HepG2 (cell line): ENCODE results near the gene MSRB3. TPM values are rescaled to one million over a fixed set of nuclear protein-coding genes. Genes with fewer than 3 reads are reported as not detected.
A peak's percentile ranks its signal among the peaks of the same experiment; 100 is the strongest.

Experiments used
- KLF16 ChIP-seq, 2 experiments: sonication (generic) in 1 of 2; formaldehyde crosslinking in 1 of 2; IDR thresholded peaks; 2 replicates each; pipeline versions ENCODE4 v1.6.1 to v1.8.0; 2016 to 2023; ENCODE audit warnings: missing genetic modification reagents in 2 of 2, missing compliant biosample characterization in 1 of 2
- PAWR ChIP-seq: sonication (generic); formaldehyde crosslinking; IDR thresholded peaks from 2 replicates; pipeline ENCODE4 v1.4.0; 2020; ENCODE audit warnings: missing genetic modification reagents, mild to moderate bottlenecking, borderline replicate concordance
- SMAD1 ChIP-seq: sonication (generic); formaldehyde crosslinking; IDR thresholded peaks from 2 replicates; pipeline ENCODE4 v1.4.0; 2020; ENCODE audit warnings: missing genetic modification reagents, low read depth, mild to moderate bottlenecking, borderline replicate concordance
- SOX6 ChIP-seq, 2 experiments: fragments of 450-650 bp in 1 of 2; sonication (generic) in 1 of 2; formaldehyde crosslinking in 1 of 2; IDR thresholded peaks; 2 replicates each; pipeline versions ENCODE4 v1.4.0 to v1.6.1; 2017 to 2020; ENCODE audit warnings: antibody characterized with exemption in 1 of 2, mild to moderate bottlenecking in 1 of 2, missing genetic modification reagents in 1 of 2
- ZFYVE20 ChIP-seq: sonication (generic); formaldehyde crosslinking; IDR thresholded peaks from 2 replicates; pipeline ENCODE4 v1.8.0; 2023; ENCODE audit warnings: low read depth, mild to moderate bottlenecking, moderate library complexity, missing genetic modification reagents, borderline replicate concordance
- ZNF136 ChIP-seq: sonication (generic); formaldehyde crosslinking; IDR thresholded peaks from 2 replicates; pipeline ENCODE4 v1.8.1; 2022; ENCODE audit warnings: low read depth, mild to moderate bottlenecking, moderate library complexity, missing genetic modification reagents
- ZNF530 ChIP-seq: sonication (generic); formaldehyde crosslinking; IDR thresholded peaks from 2 replicates; pipeline ENCODE4 v1.5.0; 2020; ENCODE audit warnings: low read depth, mild to moderate bottlenecking, missing genetic modification reagents
- ZNF572 ChIP-seq: sonication (generic); formaldehyde crosslinking; IDR thresholded peaks from 2 replicates; pipeline ENCODE4 v1.5.1; 2020; ENCODE audit warnings: mild to moderate bottlenecking, missing genetic modification reagents
- ZNF619 ChIP-seq: sonication (generic); formaldehyde crosslinking; IDR thresholded peaks from 2 replicates; pipeline ENCODE4 v1.4.0; 2020; ENCODE audit warnings: mild to moderate bottlenecking, missing genetic modification reagents
- ZNF768 ChIP-seq: sonication (generic); formaldehyde crosslinking; IDR thresholded peaks from 2 replicates; pipeline ENCODE4 v1.4.0; 2020; ENCODE audit warnings: missing genetic modification reagents
- ZNF788 ChIP-seq: sonication (generic); formaldehyde crosslinking; IDR thresholded peaks from 2 replicates; pipeline ENCODE4 v1.5.0; 2020; ENCODE audit warnings: mild to moderate bottlenecking, missing genetic modification reagents, borderline replicate concordance
- ZNF790 ChIP-seq: sonication (generic); formaldehyde crosslinking; IDR thresholded peaks from 2 replicates; pipeline ENCODE4 v1.8.0; 2022; ENCODE audit warnings: missing genetic modification reagents, mild to moderate bottlenecking, borderline replicate concordance
- polyA plus RNA-seq, 8 experiments: library from polyadenylated mRNA; depleted of rRNA in 3 of 8; stranded (reverse) in 7 of 8; unstranded in 1 of 8; fragments of >200 nt; fragmentation: Illumina TruSeq in 4 of 8; extraction: Trizol in 4 of 8; gene quantifications; 2 replicates each; pipeline versions ENCODE4 v1.2.1 to v1.2.3, GENCODE V29; 2011 to 2016; ENCODE audit warnings: low read depth in 4 of 8, missing spikeins in 1 of 8, mixed read lengths in 1 of 8; ENCODE audit not compliant: insufficient read depth in 1 of 8
- total RNA-seq, 5 experiments: library from RNA; depleted of rRNA; stranded (reverse); fragments of >200 nt; fragmentation: Illumina TruSeq; extraction: Trizol; gene quantifications; 2 replicates each; pipeline ENCODE4 v1.2.3, GENCODE V29; 2016; ENCODE audit warnings: low read depth in 1 of 5
- TF ChIP-seq, protein P1 (sequence below): sonication (generic); formaldehyde crosslinking; IDR thresholded peaks from 2 replicates; pipeline ENCODE4 v1.5.0; 2020; ENCODE audit warnings: missing genetic modification reagents
- TF ChIP-seq, protein P2 (sequence below): sonication (generic); formaldehyde crosslinking; conservative IDR thresholded peaks from 2 replicates; pipeline ENCODE4 v1.4.0; 2020; ENCODE audit warnings: mild to moderate bottlenecking, missing genetic modification reagents, moderate library complexity
- TF ChIP-seq, protein P3 (sequence below): IDR thresholded peaks from 2 replicates; pipeline ENCODE4 v1.6.1; 2012; ENCODE audit warnings: low read depth, low read length, improper control_type of control experiment
- TF ChIP-seq, protein P4 (sequence below): IDR thresholded peaks from 2 replicates; pipeline ENCODE4 v1.6.1; 2016; ENCODE audit warnings: mild to moderate bottlenecking
- TF ChIP-seq, protein P5 (sequence below): IDR thresholded peaks from 2 replicates; pipeline ENCODE4 v1.6.1; 2016; ENCODE audit warnings: missing genetic modification reagents, missing compliant biosample characterization

Gene MSRB3
- total and polyA plus RNA-seq, 2 of the 13 experiments (the other 11 are each of a cell fraction or from before 2014, with no cell fraction given): 1.5 to 1.9 TPM

DNA sequence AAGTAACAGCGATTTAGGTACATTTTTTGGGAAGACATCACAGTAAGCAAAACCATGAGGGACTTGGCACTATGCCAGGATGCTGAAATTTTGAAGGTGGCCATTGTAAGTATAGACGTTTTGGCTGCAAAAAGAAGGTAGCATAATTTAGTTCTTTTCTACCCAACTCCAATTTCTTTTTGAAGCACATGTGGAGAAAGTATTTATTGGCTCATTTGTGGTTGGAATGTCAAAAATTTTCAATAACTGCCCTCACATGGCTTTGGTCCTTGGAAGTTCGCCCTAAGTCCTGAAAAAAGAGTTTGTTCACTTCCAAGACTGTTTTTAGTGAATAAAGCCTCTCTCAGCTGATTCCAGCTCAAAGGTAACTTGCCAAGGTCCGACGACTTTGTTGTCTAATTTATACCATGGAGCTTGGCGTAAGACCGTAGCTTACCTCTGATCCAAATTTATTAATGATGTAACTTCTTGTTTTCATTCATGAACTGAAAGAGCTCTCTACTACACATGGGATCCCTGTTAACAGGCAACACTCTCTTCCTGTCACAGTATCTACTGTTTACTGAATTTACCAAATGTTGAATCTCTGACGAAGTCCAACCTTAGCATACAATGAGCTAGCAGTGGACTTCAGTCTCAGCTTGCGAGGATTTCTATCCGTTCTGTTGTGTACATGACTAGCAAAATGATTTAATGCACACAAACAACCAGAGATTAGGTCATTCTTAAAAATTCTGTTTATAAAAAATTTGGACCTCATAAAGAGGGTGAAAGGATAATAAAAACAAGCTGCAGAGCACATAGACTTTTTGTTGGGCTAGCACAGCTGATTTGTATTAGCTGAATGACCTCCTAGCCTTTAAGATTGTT is 49.0 kb downstream of the MSRB3 start (continued):
- TF ChIP-seq, protein P1, sequence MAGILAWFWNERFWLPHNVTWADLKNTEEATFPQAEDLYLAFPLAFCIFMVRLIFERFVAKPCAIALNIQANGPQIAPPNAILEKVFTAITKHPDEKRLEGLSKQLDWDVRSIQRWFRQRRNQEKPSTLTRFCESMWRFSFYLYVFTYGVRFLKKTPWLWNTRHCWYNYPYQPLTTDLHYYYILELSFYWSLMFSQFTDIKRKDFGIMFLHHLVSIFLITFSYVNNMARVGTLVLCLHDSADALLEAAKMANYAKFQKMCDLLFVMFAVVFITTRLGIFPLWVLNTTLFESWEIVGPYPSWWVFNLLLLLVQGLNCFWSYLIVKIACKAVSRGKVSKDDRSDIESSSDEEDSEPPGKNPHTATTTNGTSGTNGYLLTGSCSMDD (CRISPR knock-in tag): no peak
- TF ChIP-seq ZNF788 (no peak), ZNF572 (CRISPR knock-in tag) (no peak), SOX6 (IDR thresholded peaks at IDR 0.05) (no peak), SOX6 (CRISPR knock-in tag; IDR thresholded peaks at IDR 0.05) (peak; percentile 95), PAWR (CRISPR knock-in tag) (no peak), ZNF768 (CRISPR knock-in tag) (no peak), ZNF790 (CRISPR knock-in tag) (no peak), ZFYVE20 (no peak), ZNF530 (no peak), KLF16 (CRISPR knock-in tag; IDR thresholded peaks at IDR 0.05) (0 out of 4 replicates have a peak, but pooled peaks of 1 of the 2 experiments have one; percentile 21), SMAD1 (no peak), ZNF619 (CRISPR knock-in tag) (no peak), ZNF136 (no peak)
- TF ChIP-seq, protein P2, sequence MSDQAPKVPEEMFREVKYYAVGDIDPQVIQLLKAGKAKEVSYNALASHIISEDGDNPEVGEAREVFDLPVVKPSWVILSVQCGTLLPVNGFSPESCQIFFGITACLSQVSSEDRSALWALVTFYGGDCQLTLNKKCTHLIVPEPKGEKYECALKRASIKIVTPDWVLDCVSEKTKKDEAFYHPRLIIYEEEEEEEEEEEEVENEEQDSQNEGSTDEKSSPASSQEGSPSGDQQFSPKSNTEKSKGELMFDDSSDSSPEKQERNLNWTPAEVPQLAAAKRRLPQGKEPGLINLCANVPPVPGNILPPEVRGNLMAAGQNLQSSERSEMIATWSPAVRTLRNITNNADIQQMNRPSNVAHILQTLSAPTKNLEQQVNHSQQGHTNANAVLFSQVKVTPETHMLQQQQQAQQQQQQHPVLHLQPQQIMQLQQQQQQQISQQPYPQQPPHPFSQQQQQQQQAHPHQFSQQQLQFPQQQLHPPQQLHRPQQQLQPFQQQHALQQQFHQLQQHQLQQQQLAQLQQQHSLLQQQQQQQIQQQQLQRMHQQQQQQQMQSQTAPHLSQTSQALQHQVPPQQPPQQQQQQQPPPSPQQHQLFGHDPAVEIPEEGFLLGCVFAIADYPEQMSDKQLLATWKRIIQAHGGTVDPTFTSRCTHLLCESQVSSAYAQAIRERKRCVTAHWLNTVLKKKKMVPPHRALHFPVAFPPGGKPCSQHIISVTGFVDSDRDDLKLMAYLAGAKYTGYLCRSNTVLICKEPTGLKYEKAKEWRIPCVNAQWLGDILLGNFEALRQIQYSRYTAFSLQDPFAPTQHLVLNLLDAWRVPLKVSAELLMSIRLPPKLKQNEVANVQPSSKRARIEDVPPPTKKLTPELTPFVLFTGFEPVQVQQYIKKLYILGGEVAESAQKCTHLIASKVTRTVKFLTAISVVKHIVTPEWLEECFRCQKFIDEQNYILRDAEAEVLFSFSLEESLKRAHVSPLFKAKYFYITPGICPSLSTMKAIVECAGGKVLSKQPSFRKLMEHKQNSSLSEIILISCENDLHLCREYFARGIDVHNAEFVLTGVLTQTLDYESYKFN: peak; percentile 94
- TF ChIP-seq, protein P3, sequence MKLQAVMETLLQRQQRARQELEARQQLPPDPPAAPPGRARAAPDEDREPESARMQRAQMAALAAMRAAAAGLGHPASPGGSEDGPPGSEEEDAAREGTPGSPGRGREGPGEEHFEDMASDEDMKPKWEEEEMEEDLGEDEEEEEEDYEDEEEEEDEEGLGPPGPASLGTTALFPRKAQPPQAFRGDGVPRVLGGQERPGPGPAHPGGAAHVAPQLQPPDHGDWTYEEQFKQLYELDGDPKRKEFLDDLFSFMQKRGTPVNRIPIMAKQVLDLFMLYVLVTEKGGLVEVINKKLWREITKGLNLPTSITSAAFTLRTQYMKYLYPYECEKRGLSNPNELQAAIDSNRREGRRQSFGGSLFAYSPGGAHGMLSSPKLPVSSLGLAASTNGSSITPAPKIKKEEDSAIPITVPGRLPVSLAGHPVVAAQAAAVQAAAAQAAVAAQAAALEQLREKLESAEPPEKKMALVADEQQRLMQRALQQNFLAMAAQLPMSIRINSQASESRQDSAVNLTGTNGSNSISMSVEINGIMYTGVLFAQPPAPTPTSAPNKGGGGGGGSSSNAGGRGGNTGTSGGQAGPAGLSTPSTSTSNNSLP: peak; percentile 49; the same call in 1 of the 2 replicates
- TF ChIP-seq, protein P4, sequence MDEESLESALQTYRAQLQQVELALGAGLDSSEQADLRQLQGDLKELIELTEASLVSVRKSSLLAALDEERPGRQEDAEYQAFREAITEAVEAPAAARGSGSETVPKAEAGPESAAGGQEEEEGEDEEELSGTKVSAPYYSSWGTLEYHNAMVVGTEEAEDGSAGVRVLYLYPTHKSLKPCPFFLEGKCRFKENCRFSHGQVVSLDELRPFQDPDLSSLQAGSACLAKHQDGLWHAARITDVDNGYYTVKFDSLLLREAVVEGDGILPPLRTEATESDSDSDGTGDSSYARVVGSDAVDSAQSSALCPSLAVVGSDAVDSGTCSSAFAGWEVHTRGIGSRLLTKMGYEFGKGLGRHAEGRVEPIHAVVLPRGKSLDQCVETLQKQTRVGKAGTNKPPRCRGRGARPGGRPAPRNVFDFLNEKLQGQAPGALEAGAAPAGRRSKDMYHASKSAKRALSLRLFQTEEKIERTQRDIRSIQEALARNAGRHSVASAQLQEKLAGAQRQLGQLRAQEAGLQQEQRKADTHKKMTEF (CRISPR knock-in tag): peak; percentile 33; the same call in 1 of the 2 replicates
- TF ChIP-seq, protein P5, sequence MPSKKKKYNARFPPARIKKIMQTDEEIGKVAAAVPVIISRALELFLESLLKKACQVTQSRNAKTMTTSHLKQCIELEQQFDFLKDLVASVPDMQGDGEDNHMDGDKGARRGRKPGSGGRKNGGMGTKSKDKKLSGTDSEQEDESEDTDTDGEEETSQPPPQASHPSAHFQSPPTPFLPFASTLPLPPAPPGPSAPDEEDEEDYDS (CRISPR knock-in tag): peak; percentile 66
